ENCODE data around the gene PHF2.
"Not testable (repeated sequence)": the region's sequence is repeated elsewhere in the genome, so short reads cannot be mapped to it uniquely, and the experiment has no call there.

The PHF2 gene

DNA sequence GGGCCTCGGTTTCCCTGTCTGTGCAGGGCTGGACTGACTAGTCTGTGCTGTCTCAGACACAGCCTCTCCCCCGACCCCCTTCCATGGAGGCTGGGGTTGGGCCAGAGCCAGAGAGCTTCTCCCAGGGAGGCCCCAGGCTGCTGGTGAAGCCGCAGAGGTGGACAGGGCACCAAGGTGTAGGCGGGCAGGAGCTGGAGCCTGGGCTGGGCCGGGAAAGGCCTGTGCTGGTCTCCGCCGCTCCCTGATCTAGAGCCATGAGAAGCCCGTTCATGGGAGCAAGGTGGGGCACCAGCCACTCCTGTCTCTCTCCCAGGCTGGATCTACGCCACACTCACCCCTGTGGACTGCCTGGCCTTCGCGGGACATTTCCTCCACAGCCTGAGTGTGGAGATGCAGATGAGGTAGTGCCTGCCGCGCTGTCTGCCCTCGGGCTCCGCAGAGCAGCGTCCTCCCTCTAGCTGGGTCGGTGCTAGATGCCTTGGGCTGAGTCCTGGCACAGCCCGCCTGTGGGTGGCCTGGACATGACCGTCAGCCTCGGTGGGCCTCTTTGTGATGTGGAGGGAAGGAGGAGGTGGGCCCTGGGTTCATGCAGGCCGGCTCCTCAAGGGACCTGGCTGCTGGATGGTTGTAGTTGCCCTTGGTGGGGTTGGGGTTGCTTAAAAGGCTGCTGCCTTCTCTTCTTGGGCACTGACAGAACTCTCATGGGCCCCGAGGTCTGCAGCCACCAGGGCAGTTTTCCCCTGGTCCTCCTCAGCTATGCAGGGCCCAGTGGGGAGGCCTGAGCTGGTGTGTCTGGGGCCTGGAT is 79.4 kb downstream of the PHF2 start:
- no peak for DNase-seq

- DNase-seq: no peak
Observed at GRCh38 chr9:93656426-93657239, 80.2 kb downstream of the PHF2 start.

- DNase-seq: no peak
Observed at GRCh38 chr9:93657331-93658111, 81.1 kb downstream of the PHF2 start.

- no peak for DNase-seq
Observed at GRCh38 chr9:93658184-93658925, 82.0 kb downstream of the PHF2 start.

DNA sequence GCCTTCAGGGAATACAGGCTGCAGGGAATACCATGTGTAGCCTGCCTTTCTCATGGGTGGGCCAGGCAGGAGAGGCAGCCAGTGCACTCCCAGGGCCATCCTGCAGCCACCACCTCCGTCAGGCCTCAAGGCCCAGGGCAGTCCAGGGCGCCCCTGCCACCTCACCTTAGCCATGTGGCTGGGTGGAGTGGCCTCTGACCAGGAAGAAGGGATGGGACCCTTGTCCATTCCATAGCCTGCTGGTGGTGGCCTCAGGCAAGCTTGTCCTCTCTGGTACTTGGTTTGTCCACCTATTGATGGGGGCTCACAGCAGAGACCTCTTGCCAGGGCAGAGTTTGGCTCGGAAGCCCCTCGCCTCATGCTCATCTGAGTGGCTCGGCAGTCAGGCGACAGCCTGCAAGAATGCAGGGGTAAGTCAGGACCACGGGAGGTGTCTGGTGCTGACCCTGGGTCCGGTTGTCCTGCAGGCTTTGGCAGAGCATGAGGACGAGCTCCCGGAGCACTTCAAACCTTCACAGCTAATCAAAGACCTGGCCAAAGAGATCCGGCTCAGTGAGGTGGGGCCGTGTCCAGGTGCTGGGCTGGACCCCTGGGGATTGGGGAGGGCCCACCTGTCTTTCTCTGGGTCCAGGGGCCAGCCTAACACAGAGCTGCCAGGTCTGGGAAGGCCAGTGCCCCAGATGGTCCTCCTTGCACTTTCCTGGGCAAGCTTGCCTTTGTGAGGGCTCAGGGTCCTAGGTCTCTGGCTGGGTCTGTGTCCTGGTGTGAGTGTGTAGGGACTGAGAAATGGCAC is 82.9 kb downstream of the PHF2 start:
- no peak for DNase-seq

DNA sequence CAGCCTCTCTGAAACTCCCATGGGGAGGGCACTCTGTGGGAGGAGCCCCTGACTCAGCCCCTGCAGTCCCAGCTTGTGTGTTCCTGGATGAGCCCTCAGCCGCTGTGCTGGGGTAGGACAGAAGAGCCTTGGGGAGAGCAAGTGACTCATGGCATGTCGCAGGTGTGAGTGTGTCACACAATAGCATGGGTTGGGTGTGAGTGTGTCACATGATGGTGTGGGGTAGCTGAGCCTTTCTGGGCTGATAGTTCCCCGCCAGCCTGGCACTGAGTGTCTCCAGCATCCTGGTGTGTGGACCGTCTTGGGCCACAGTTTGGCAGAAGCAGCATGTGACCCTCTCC is 83.4 kb downstream of the PHF2 start:
- no peak for DNase-seq

DNA sequence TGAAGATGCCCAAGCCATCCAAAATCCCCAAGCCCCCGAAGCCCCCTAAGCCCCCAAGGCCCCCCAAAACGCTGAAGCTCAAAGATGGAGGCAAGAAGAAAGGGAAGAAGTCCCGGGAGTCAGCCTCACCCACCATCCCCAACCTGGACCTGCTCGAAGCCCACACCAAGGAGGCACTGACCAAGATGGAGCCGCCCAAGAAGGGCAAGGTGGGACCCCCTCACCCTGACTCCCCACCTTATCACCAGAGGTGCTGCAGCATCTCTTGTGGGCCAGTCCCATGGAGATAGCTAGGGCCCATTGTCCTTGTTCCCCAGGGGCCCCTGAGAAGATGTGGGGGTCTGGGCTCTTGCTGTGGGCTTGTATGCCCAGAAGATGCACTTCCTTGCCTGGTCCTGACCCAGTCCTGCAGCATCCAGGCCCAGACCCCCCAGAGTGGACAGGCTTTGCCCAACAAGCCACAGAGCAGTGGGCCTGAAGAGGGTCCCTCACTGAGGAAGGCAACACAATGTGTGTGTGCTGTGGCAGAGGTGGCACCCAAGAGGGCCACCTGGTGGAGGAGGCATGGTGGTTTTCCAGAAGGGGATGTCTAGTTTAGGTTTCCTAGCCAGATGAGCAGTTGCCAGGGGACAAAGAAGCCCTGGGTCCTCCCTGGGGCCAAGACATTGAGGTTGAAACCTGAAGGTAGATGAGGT is 84.1 kb downstream of the PHF2 start:
- DNase-seq: no peak

DNA sequence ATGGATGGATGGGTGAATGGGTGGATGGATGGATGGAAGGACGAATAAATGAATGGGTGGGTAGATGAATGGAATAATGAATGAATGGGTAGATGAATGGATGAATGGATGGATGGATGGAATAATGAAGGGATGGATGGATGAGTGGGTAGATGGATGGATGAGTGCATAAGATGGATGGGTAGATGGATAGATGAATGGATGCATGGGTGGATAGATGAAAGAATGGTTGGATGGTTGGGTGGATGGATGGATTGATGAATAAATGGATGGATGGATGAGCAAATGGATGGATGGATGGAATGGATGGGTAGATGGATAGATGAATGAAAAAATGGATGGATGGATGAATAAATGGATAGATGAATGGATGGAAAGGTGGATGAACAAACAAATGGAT is 85.2 kb downstream of the PHF2 start:
- DNase-seq: no peak

DNA sequence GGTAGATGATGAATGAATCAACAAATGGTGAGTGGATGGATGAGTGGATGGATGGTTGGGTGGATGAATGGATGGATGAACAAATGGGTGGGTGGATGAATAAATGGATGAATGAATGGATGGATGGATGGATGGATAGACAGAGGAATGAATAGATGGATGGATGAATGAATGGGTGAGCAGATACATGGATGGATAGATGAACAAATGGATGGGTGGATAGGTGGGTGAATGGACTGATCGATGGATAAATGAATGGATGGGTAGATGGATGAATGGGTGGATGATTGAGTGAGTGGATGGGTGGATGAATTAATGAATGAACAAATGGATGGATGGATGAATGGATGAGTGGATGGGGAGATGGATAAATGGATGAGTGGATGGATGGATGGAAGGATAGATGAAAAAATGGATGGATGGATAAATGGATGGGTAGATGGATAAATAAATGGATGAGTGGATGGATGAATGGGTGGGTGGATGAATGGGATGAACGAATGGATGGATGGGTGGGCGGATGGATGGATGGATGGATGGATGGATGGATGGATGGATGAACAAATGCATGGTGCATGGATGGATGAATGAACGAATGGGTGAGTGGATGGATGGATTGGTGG is 85.7 kb downstream of the PHF2 start:
- no peak for DNase-seq

GRCh38 chr9:93662952-93663572 is 86.7 kb downstream of the PHF2 start:
- no peak for DNase-seq

DNA sequence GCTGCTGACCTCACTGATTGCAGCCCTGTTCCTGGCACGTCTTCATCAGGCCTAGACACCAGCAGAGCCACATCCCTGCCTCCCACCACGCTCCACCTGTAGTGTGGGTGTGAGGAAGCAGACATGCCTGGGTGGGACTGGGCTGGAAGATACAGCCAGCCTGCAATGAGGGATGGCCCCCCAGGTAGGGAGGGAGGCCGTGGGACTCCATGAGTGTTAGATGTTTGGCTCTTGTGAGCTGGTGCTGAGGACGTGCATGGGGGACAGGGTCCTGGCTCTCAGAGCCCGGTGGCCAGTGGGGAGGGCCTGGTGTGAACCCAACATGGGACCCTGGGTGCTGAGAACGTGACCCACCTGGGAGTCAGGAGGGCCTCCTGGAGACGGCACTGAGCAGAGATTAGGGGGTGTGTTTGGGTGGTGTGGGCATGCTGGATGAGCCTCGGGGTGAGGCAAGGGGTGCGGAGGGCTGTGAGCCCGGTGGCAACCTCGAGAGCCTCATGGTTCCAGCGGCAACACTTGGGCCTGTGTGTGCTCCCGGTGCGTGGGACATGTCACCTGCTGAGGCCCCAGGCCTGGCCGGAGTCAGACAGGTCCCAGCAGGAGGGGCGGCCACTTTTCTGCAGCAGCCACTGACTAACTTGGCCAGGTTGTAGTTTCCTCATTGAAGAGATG is 87.6 kb downstream of the PHF2 start:
- no peak for DNase-seq

DNA sequence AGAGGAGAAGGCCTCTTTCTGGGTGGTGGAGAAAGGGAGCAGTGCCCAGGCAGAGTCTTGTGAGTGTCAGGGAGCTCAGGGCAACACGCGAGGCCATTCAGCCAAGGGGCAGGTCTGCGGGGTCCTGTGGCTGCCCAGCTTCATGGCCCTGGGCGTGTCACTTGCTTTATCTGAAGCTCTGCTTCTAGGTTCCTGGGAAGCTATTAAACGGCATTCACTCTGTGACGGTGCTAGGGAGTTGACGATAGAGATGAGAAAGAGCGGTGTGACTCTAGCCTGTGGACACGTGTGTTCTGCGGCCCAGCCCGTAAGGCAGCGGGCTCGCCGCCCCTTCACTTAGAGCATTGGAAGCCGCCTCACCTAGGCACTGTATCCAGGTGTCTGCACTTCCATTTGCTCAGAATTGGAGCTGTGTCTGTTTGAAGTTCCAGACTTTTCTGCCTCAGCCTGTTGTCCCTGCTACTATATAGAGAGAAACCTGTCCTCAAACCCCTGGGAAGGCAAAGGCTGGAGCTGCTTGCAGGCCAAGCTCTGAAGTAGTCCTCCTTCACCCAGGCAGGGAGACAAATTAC is 88.3 kb downstream of the PHF2 start:
- DNase-seq: no peak

GRCh38 chr9:93665128-93665636 is 88.8 kb downstream of the PHF2 start:
- DNase-seq: no peak

GRCh38 chr9:93665637-93666438 is 89.5 kb downstream of the PHF2 start:
- no peak for DNase-seq

DNA sequence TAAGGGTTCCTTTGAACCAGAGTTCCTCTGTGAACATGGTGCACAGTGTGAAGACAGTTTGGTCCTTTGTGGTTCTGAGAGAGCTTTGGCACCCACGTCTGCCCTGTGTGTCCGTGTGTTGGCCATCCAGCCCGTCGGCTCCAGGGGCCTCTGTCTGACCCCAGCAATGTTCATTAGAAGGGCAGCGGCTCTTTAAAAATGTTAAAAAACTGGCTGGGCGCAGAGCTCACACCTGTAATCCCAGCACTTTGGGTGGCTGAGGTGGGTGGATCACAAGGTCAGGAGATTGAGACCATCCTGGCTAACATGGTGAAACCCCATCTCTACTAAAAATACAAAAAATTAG is 90.0 kb downstream of the PHF2 start:
- not testable (repeated sequence) for DNase-seq

DNA sequence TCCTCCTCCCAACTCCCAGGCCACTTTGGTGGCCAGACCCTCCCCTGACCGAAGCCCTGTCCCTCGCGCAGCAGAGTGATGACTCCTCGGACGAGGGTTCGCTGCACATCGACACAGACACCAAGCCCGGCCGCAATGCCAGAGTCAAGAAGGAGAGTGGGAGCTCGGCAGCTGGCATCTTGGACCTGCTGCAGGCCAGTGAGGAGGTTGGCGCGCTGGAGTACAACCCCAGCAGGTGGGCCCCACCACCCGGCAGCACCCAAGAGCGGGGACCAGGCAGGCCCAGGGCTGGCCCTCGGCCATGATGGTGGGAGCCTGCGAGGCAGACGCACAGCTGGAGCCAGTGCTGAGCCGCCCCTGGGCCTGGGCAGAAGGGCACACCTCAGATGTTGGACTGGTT is 90.6 kb downstream of the PHF2 start:
- DNase-seq: no peak

DNA sequence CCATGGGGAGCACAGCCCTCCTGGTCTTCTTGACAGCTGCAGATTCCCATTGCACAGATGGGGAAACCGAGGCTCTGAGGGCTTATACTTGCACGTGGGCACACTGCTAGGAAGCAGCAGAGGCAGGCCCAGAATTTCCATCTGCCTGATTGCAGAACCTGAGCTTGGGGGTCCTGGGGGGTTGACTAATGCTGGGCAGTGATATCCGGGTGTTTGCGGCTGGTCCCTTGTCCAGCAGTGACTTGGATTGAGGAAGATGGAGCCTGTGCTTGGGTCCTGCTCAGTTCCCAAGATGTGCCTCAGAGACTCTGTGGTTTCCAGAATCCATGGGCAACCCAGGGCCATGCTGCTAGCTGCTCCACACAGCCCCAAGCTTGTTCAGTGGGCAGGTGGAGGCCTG is 91.2 kb downstream of the PHF2 start:
- no peak for DNase-seq

DNA sequence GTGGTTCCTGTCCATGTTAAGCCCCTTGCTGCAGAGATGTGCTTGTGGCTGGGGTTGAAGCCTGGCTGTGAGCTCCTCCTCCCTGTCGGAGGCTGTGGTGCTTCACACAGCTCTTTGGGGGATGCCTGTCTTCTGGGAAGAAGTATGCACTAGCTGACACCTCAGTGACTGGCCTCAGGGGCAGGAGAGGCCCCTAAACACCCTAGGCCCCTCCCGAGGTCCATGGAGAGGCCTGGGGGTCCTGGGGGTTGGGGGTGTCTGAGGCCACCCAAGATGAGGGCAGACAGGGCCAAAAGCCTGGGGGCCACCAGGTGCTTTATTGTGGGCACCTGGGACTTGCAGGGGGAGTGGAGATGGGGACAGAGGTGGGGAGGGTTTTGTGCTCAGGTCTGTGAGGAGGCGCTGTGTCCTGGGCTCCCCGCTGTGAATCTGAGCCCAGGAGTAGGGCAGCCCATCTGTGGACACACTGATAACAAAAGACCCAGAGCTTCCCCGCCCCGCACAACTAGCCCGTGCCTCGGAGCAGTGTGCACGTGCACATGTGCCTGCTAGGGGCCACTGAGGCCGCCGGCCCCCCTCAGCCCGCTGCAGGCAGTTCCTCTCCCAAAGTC is 92.0 kb downstream of the PHF2 start:
- DNase-seq: no peak
